Measurements from ENCODE around the gene OR10H2. TPM values are rescaled to one million over a fixed set of nuclear protein-coding genes. Genes with fewer than 3 reads are reported as not detected.
A peak's percentile ranks its signal among the peaks of the same experiment; 100 is the strongest.
"Not testable (repeated sequence)": the region's sequence is repeated elsewhere in the genome, so short reads cannot be mapped to it uniquely, and the experiment has no call there.

Gene OR10H2
- total RNA-seq (not detected), polyA plus RNA-seq (ENCODE audit: insufficient read length in 2 of 2) (not detected)
- long read RNA-seq, donor 1: 0 reads
- long read RNA-seq, donor 2: 0 reads
- long read RNA-seq, donor 3: 0 reads
- long read RNA-seq, donor 4: 0 reads

- H3K4me1 ChIP-seq (ENCODE audit: control insufficient read depth, insufficient read depth, low read length): peaks cover 7% of the 10 kb centered on the region
- H3K9me3 ChIP-seq (ENCODE audit: control insufficient read depth, insufficient read depth, low read length): no peaks in the 10 kb centered on the region
- WGBS (ENCODE audit: insufficient coverage): 64% methylated on average over 4 of the region's 5 CpGs
- peaks cover 10% of the 10 kb centered on the region for H3K27me3 ChIP-seq (ENCODE audit: control insufficient read depth, insufficient read depth, low read length)
- no peaks in the 10 kb centered on the region for H3K36me3 ChIP-seq (ENCODE audit: control insufficient read depth, insufficient read depth, low read length)
- no peak for DNase-seq (ENCODE audit: low read depth in 4 of 6, low spot score in 6 of 6)
- H3K27ac ChIP-seq (ENCODE audit: low read depth, low read length): no peak within 1 kb of the TSS
- no peak within 1 kb of the TSS for H3K4me3 ChIP-seq (ENCODE audit: low read depth, low read length)
Measured at GRCh38 chr19:15727724-15728123, at the start of gene OR10H2. Gene OR10H2 (plus strand): TSS chr19:15728024. CDS start chr19:15728044, 20 bp downstream.

- no peak overlapping the region for H3K27ac ChIP-seq (ENCODE audit: low read depth, low read length)
- H3K9me3 ChIP-seq (ENCODE audit: control insufficient read depth, insufficient read depth, low read length): no peaks in the 10 kb centered on the region
- H3K36me3 ChIP-seq (ENCODE audit: control insufficient read depth, insufficient read depth, low read length): no peaks in the 10 kb centered on the region
- H3K4me3 ChIP-seq (ENCODE audit: low read depth, low read length): no peak overlapping the region
- no peak for DNase-seq (ENCODE audit: low read depth in 4 of 6, low spot score in 6 of 6)
- H3K4me1 ChIP-seq (ENCODE audit: control insufficient read depth, insufficient read depth, low read length): no peaks in the 10 kb centered on the region
- H3K27me3 ChIP-seq (ENCODE audit: control insufficient read depth, insufficient read depth, low read length): no peaks in the 10 kb centered on the region
- 30% methylated on average over 2 of the region's 4 CpGs for WGBS (ENCODE audit: insufficient coverage)
Measured at GRCh38 chr19:15679089-15679488, 48.7 kb upstream of the OR10H2 start.

GRCh38 chr19:15679865-15680264 lies 48.0 kb upstream of the OR10H2 start:
- not testable (repeated sequence) for H3K27ac ChIP-seq (ENCODE audit: low read depth, low read length); H3K4me1 ChIP-seq (ENCODE audit: control insufficient read depth, insufficient read depth, low read length); DNase-seq (ENCODE audit: low read depth in 4 of 6, low spot score in 6 of 6); H3K36me3 ChIP-seq (ENCODE audit: control insufficient read depth, insufficient read depth, low read length); H3K9me3 ChIP-seq (ENCODE audit: control insufficient read depth, insufficient read depth, low read length); H3K27me3 ChIP-seq (ENCODE audit: control insufficient read depth, insufficient read depth, low read length); H3K4me3 ChIP-seq (ENCODE audit: low read depth, low read length)
- WGBS (ENCODE audit: insufficient coverage): 85% methylated on average over 1 of the region's 4 CpGs

- no peak for DNase-seq (ENCODE audit: low read depth in 4 of 6, low spot score in 6 of 6)
- Histone ChIP-seq H3K27ac (ENCODE audit: low read depth, low read length) (no peak overlapping the region), H3K4me3 (ENCODE audit: low read depth, low read length) (no peak overlapping the region), H3K36me3 (ENCODE audit: control insufficient read depth, insufficient read depth, low read length) (no peaks in the 10 kb centered on the region), H3K4me1 (ENCODE audit: control insufficient read depth, insufficient read depth, low read length) (no peaks in the 10 kb centered on the region), H3K9me3 (ENCODE audit: control insufficient read depth, insufficient read depth, low read length) (no peaks in the 10 kb centered on the region), H3K27me3 (ENCODE audit: control insufficient read depth, insufficient read depth, low read length) (peaks cover 3% of the 10 kb centered on the region)
- 45% methylated on average over 4 of the region's 8 CpGs for WGBS (ENCODE audit: insufficient coverage)
Measured at GRCh38 chr19:15680478-15681322, 47.1 kb upstream of the OR10H2 start.

GRCh38 chr19:15683411-15683810 lies 44.4 kb upstream of the OR10H2 start:
- Histone ChIP-seq H3K4me1 (ENCODE audit: control insufficient read depth, insufficient read depth, low read length) (no peaks in the 10 kb centered on the region), H3K9me3 (ENCODE audit: control insufficient read depth, insufficient read depth, low read length) (no peaks in the 10 kb centered on the region), H3K36me3 (ENCODE audit: control insufficient read depth, insufficient read depth, low read length) (no peaks in the 10 kb centered on the region), H3K4me3 (ENCODE audit: low read depth, low read length) (no peak overlapping the region), H3K27me3 (ENCODE audit: control insufficient read depth, insufficient read depth, low read length) (peaks cover 3% of the 10 kb centered on the region), H3K27ac (ENCODE audit: low read depth, low read length) (no peak overlapping the region)
- 82% methylated on average over 10 of the region's 10 CpGs for WGBS (ENCODE audit: insufficient coverage)
- DNase-seq (ENCODE audit: low read depth in 4 of 6, low spot score in 6 of 6): no peak

- Histone ChIP-seq H3K9me3 (ENCODE audit: control insufficient read depth, insufficient read depth, low read length) (no peaks in the 10 kb centered on the region), H3K4me1 (ENCODE audit: control insufficient read depth, insufficient read depth, low read length) (no peaks in the 10 kb centered on the region), H3K36me3 (ENCODE audit: control insufficient read depth, insufficient read depth, low read length) (no peaks in the 10 kb centered on the region), H3K27me3 (ENCODE audit: control insufficient read depth, insufficient read depth, low read length) (peaks cover 3% of the 10 kb centered on the region), H3K4me3 (ENCODE audit: low read depth, low read length) (no peak overlapping the region), H3K27ac (ENCODE audit: low read depth, low read length) (no peak overlapping the region)
- DNase-seq (ENCODE audit: low read depth in 4 of 6, low spot score in 6 of 6): no peak
- 30% methylated on average over 9 of the region's 9 CpGs for WGBS (ENCODE audit: insufficient coverage)
Measured at GRCh38 chr19:15684828-15685227, 43.0 kb upstream of the OR10H2 start.

- Histone ChIP-seq H3K9me3 (ENCODE audit: control insufficient read depth, insufficient read depth, low read length) (no peaks in the 10 kb centered on the region), H3K36me3 (ENCODE audit: control insufficient read depth, insufficient read depth, low read length) (no peaks in the 10 kb centered on the region), H3K4me3 (ENCODE audit: low read depth, low read length) (no peak overlapping the region), H3K27ac (ENCODE audit: low read depth, low read length) (no peak overlapping the region), H3K27me3 (ENCODE audit: control insufficient read depth, insufficient read depth, low read length) (peaks cover 3% of the 10 kb centered on the region), H3K4me1 (ENCODE audit: control insufficient read depth, insufficient read depth, low read length) (no peaks in the 10 kb centered on the region)
- WGBS (ENCODE audit: insufficient coverage): 66% methylated on average over 17 of the region's 19 CpGs
- no peak for DNase-seq (ENCODE audit: low read depth in 4 of 6, low spot score in 6 of 6)
Measured at GRCh38 chr19:15696654-15697194, 31.1 kb upstream of the OR10H2 start.

- H3K4me3 ChIP-seq (ENCODE audit: low read depth, low read length): no peak overlapping the region
- H3K27ac ChIP-seq (ENCODE audit: low read depth, low read length): no peak overlapping the region
- H3K4me1 ChIP-seq (ENCODE audit: control insufficient read depth, insufficient read depth, low read length): peaks cover 11% of the 10 kb centered on the region
- WGBS (ENCODE audit: insufficient coverage): 70% methylated on average over 2 of the region's 4 CpGs
- peaks cover 3% of the 10 kb centered on the region for H3K27me3 ChIP-seq (ENCODE audit: control insufficient read depth, insufficient read depth, low read length)
- no peaks in the 10 kb centered on the region for H3K36me3 ChIP-seq (ENCODE audit: control insufficient read depth, insufficient read depth, low read length)
- DNase-seq (ENCODE audit: low read depth in 4 of 6, low spot score in 6 of 6): no peak
- H3K9me3 ChIP-seq (ENCODE audit: control insufficient read depth, insufficient read depth, low read length): no peaks in the 10 kb centered on the region
Measured at GRCh38 chr19:15701757-15702533, 25.9 kb upstream of the OR10H2 start.

GRCh38 chr19:15702534-15702930 lies 25.3 kb upstream of the OR10H2 start:
- Histone ChIP-seq H3K27ac (ENCODE audit: low read depth, low read length) (no peak overlapping the region), H3K27me3 (ENCODE audit: control insufficient read depth, insufficient read depth, low read length) (no peaks in the 10 kb centered on the region), H3K9me3 (ENCODE audit: control insufficient read depth, insufficient read depth, low read length) (no peaks in the 10 kb centered on the region), H3K4me1 (ENCODE audit: control insufficient read depth, insufficient read depth, low read length) (peaks cover 11% of the 10 kb centered on the region), H3K36me3 (ENCODE audit: control insufficient read depth, insufficient read depth, low read length) (no peaks in the 10 kb centered on the region), H3K4me3 (ENCODE audit: low read depth, low read length) (no peak overlapping the region)
- WGBS (ENCODE audit: insufficient coverage): 3% methylated on average over 5 of the region's 7 CpGs
- DNase-seq (ENCODE audit: low read depth in 4 of 6, low spot score in 6 of 6): peak; percentile 2 to 81 (median 11)
